22Rv1 (cell line): ENCODE results near the gene NCK1.

ENCODE experiments used
- CTCF ChIP-seq: fragments of 450-650 bp; IDR thresholded peaks from 2 replicates; pipeline ENCODE4 v1.5.1; 2017; ENCODE audit warnings: mild to moderate bottlenecking
- ZFX ChIP-seq: fragments of 450-650 bp; IDR thresholded peaks from 2 replicates; pipeline ENCODE4 v1.6.1; 2017; ENCODE audit warnings: antibody characterized with exemption, borderline replicate concordance

- no peak for TF ChIP-seq CTCF
- TF ChIP-seq ZFX: no peak
Observed at GRCh38 chr3:136990826-136991225, 128.8 kb downstream of the NCK1 start.
